Lower lobe of right lung (tissue), 2 donors: ENCODE results near the gene TLR9. TPM values are rescaled to one million over a fixed set of nuclear protein-coding genes. Genes with fewer than 3 reads are reported as not detected.

ENCODE experiments used
- ATAC-seq, 2 donors: fragments of 200-7000 bp; cut with Tn5 transposase; one replicate each; pipeline ENCODE4 v1.9.1; 2020 to 2022; ENCODE audit warnings: mild to moderate bottlenecking in 2 of 2, moderate library complexity in 2 of 2
- DNase-seq: peaks from one replicate; pipeline ENCODE4 v3.0.0-alpha.2; 2020
- H3K27ac ChIP-seq: fragments of 200-600 bp; one replicate; pipeline ENCODE4 v1.8.0; 2022
- H3K27me3 ChIP-seq: fragments of 200-600 bp; one replicate; pipeline ENCODE4 v1.8.0; 2022; ENCODE audit warnings: low read depth
- H3K36me3 ChIP-seq: fragments of 200-600 bp; one replicate; pipeline ENCODE4 v1.8.0; 2022; ENCODE audit warnings: mild to moderate bottlenecking
- H3K4me1 ChIP-seq: fragments of 200-600 bp; one replicate; pipeline ENCODE4 v1.8.0; 2022
- H3K4me3 ChIP-seq: fragments of 200-600 bp; one replicate; pipeline ENCODE4 v1.8.0; 2022; ENCODE audit warnings: mild to moderate bottlenecking
- H3K9me3 ChIP-seq: fragments of 200-600 bp; one replicate; pipeline ENCODE4 v1.8.0; 2022
- CTCF ChIP-seq: fragments of 200-600 bp; IDR thresholded peaks from one replicate; pipeline ENCODE4 v1.8.0; 2022; ENCODE audit warnings: antibody characterized with exemption, mild to moderate bottlenecking
- intact Hi-C: fragments of 100-400 bp; cut with DNase I; formaldehyde crosslinking; loops from one replicate; pipeline ENCODE4 v1.11.0; 2022
- total RNA-seq: library from RNA; stranded (reverse); fragmentation: NEBNext Ultra II Directional; extraction: Animal tissue kit (Norgen Biotek cat#: 25700); gene quantifications from one replicate; pipeline ENCODE4 v1.2.1, GENCODE V29; 2021
- donor health status: DM: no; HTN: yes; CAD: no; lungs with severe emphysema.

Gene TLR9
- total RNA-seq, 1 donor from 2014 or later = 1.0 TPM

- Histone ChIP-seq H3K4me3 (no peak overlapping the region), H3K27ac (peak overlapping the region; percentile 81), H3K27me3 (no peaks in the 10 kb centered on the region), H3K4me1 (peaks cover 63% of the 10 kb centered on the region), H3K9me3 (no peaks in the 10 kb centered on the region), H3K36me3 (peaks cover 37% of the 10 kb centered on the region)
- TF ChIP-seq CTCF = no peak
- intact Hi-C loops = no loop called here
- ATAC-seq (no peak), DNase-seq (no peak)
Measured at GRCh38 chr3:52217409-52217805, 8.0 kb downstream of the TLR9 start.

- ATAC-seq (peak; percentile 86 to 89), DNase-seq (peak; percentile 81)
- H3K9me3 ChIP-seq = no peaks in the 10 kb centered on the region
- no peak overlapping the region for H3K4me3 ChIP-seq
- no peaks in the 10 kb centered on the region for H3K27me3 ChIP-seq
- TF ChIP-seq CTCF = no peak
- peaks cover 59% of the 10 kb centered on the region for H3K4me1 ChIP-seq
- H3K27ac ChIP-seq = peak overlapping the region; percentile 81
- peaks cover 43% of the 10 kb centered on the region for H3K36me3 ChIP-seq
- intact Hi-C loops = no loop called here
Measured at GRCh38 chr3:52216585-52217408, 8.6 kb downstream of the TLR9 start.

GRCh38 chr3:52215351-52215750 is 10.1 kb downstream of the TLR9 start:
- intact Hi-C loops = no loop called here
- Histone ChIP-seq H3K9me3 (no peaks in the 10 kb centered on the region), H3K36me3 (peaks cover 57% of the 10 kb centered on the region), H3K4me3 (no peak overlapping the region), H3K27me3 (no peaks in the 10 kb centered on the region), H3K27ac (no peak overlapping the region), H3K4me1 (peaks cover 56% of the 10 kb centered on the region)
- DNase-seq = no peak
- no peak for TF ChIP-seq CTCF
- no peak for ATAC-seq

GRCh38 chr3:52213901-52214300 is 11.5 kb downstream of the TLR9 start:
- Histone ChIP-seq H3K4me1 (peaks cover 51% of the 10 kb centered on the region), H3K27ac (no peak overlapping the region), H3K27me3 (no peaks in the 10 kb centered on the region), H3K36me3 (peaks cover 72% of the 10 kb centered on the region), H3K4me3 (no peak overlapping the region), H3K9me3 (no peaks in the 10 kb centered on the region)
- intact Hi-C loops = no loop called here
- TF ChIP-seq CTCF = no peak
- no peak for DNase-seq
- ATAC-seq = no peak

GRCh38 chr3:52213005-52213404 is 12.4 kb downstream of the TLR9 start:
- Histone ChIP-seq H3K4me1 (peaks cover 42% of the 10 kb centered on the region), H3K9me3 (no peaks in the 10 kb centered on the region), H3K27ac (no peak overlapping the region), H3K27me3 (no peaks in the 10 kb centered on the region), H3K4me3 (no peak overlapping the region), H3K36me3 (peaks cover 81% of the 10 kb centered on the region)
- ATAC-seq (no peak), DNase-seq (no peak)
- intact Hi-C loops = no loop called here
- TF ChIP-seq CTCF = no peak
